ENCODE results near the gene LRFN5.
A peak's percentile ranks its signal among the peaks of the same experiment; 100 is the strongest.

Gene LRFN5

GRCh38 chr14:41604721-41605531 is 1.8 kb upstream of the LRFN5 start:
- peak overlapping the region; percentile 70 for H3K4me3 ChIP-seq (ENCODE audit: low read depth, low read length)
- TF ChIP-seq CTCF (conservative IDR thresholded peaks at IDR 0.05; ENCODE audit: low read depth, low read length), result no peak
- DNase-seq (ENCODE audit: low read depth), result peak; percentile 87

- no peak for TF ChIP-seq CTCF (conservative IDR thresholded peaks at IDR 0.05; ENCODE audit: low read depth, low read length)
- peak; percentile 56 for DNase-seq (ENCODE audit: low read depth)
- H3K4me3 ChIP-seq (ENCODE audit: low read depth, low read length), result peak overlapping the region; percentile 70
These were observed 960 bp upstream of the LRFN5 start for GRCh38 chr14:41605550-41606281.

GRCh38 chr14:41606282-41606531 is 469 bp upstream of the LRFN5 start:
- TF ChIP-seq CTCF (conservative IDR thresholded peaks at IDR 0.05; ENCODE audit: low read depth, low read length), result no peak
- no peak for DNase-seq (ENCODE audit: low read depth)
- peak overlapping the region; percentile 70 for H3K4me3 ChIP-seq (ENCODE audit: low read depth, low read length)

GRCh38 chr14:41607304-41607775 is 664 bp downstream of the LRFN5 start:
- H3K4me3 ChIP-seq (ENCODE audit: low read depth, low read length), result peak overlapping the region; percentile 70
- peak; percentile 32 for DNase-seq (ENCODE audit: low read depth)
- TF ChIP-seq CTCF (conservative IDR thresholded peaks at IDR 0.05; ENCODE audit: low read depth, low read length), result no peak

- peak overlapping the region; percentile 70 for H3K4me3 ChIP-seq (ENCODE audit: low read depth, low read length)
- TF ChIP-seq CTCF (conservative IDR thresholded peaks at IDR 0.05; ENCODE audit: low read depth, low read length), result no peak
- DNase-seq (ENCODE audit: low read depth), result peak; percentile 11
These were observed 1.4 kb downstream of the LRFN5 start for GRCh38 chr14:41607966-41608663.

GRCh38 chr14:41608681-41609390 is 2.2 kb downstream of the LRFN5 start:
- TF ChIP-seq CTCF (conservative IDR thresholded peaks at IDR 0.05; ENCODE audit: low read depth, low read length), result no peak
- peak overlapping the region; percentile 70 for H3K4me3 ChIP-seq (ENCODE audit: low read depth, low read length)

More at GRCh38 chr14:41608681-41609390, 2.2 kb downstream of the LRFN5 start:
- peak; percentile 16 for DNase-seq (ENCODE audit: low read depth)
